Ishikawa (cell line): ENCODE measurements around the gene NLGN1.

Source experiments
- CEBPB ChIP-seq: IDR thresholded peaks from 2 replicates; pipeline ENCODE4 v1.6.1; 2012
- CREB1 ChIP-seq: IDR thresholded peaks from 2 replicates; pipeline ENCODE4 v1.6.1; 2012; ENCODE audit warnings: low read depth
- EGR1 ChIP-seq: IDR thresholded peaks from 2 replicates; pipeline ENCODE4 v1.6.1; 2012
- EP300 ChIP-seq: IDR thresholded peaks from 2 replicates; pipeline ENCODE4 v1.6.1; 2012; ENCODE audit warnings: borderline replicate concordance
- RAD21 ChIP-seq: IDR thresholded peaks from 2 replicates; pipeline ENCODE4 v1.6.1; 2012; ENCODE audit warnings: low read depth
- REST ChIP-seq: IDR thresholded peaks from 2 replicates; pipeline ENCODE4 v1.6.1; 2012; ENCODE audit warnings: low read depth, mild to moderate bottlenecking
- TAF1 ChIP-seq: IDR thresholded peaks from 2 replicates; pipeline ENCODE4 v1.6.1; 2012; ENCODE audit warnings: low read depth, mild to moderate bottlenecking
- TEAD4 ChIP-seq: IDR thresholded peaks from 2 replicates; pipeline ENCODE4 v1.6.1; 2012

- no peak for TF ChIP-seq CEBPB
- TF ChIP-seq TEAD4, result no peak
- TF ChIP-seq REST, result no peak
- no peak for TF ChIP-seq CREB1
- no peak for TF ChIP-seq EP300
- TF ChIP-seq TAF1, result no peak
- no peak for TF ChIP-seq EGR1
- no peak for TF ChIP-seq RAD21
Measured at GRCh38 chr3:173891272-173892100, 493.9 kb downstream of the NLGN1 start.
